ENCODE results near the gene TAS2R46. TPM values are rescaled to one million over a fixed set of nuclear protein-coding genes. Genes with fewer than 3 reads are reported as not detected.
"Not testable (repeated sequence)": the region's sequence is repeated elsewhere in the genome, so short reads cannot be mapped to it uniquely, and the experiment has no call there.

The TAS2R46 gene
- 0.43 and 0.89 TPM in 2 replicates for total RNA-seq
- long read RNA-seq, result 0 reads

GRCh38 chr12:11062194-11062593, at the start of gene TAS2R46:
Gene TAS2R46, minus strand, starts transcription at chr12:11062294. Its CDS starts 0 bp downstream, at chr12:11062294.
- H3K4me1 Mint-ChIP-seq; DNase-seq (ENCODE audit: low read depth, low spot score); H3K9me3 Mint-ChIP-seq; H3K4me3 Mint-ChIP-seq; H3K27me3 Mint-ChIP-seq (ENCODE audit: low read depth): not testable (repeated sequence)
- peak within 1 kb of the TSS; percentile 31 for H3K27ac Mint-ChIP-seq (ENCODE audit: unreplicated experiment)
- peaks cover 14% of the 10 kb centered on the region for H3K36me3 Mint-ChIP-seq (ENCODE audit: low read depth)

GRCh38 chr12:11111213-11111612, 49.1 kb upstream of the TAS2R46 start:
- H3K27ac Mint-ChIP-seq (ENCODE audit: unreplicated experiment); H3K4me1 Mint-ChIP-seq; H3K27me3 Mint-ChIP-seq (ENCODE audit: low read depth); DNase-seq (ENCODE audit: low read depth, low spot score); H3K4me3 Mint-ChIP-seq: not testable (repeated sequence)
- Mint-ChIP-seq H3K36me3 (ENCODE audit: low read depth) (peaks cover 91% of the 10 kb centered on the region), H3K9me3 (peaks cover 34% of the 10 kb centered on the region)

- H3K27me3 Mint-ChIP-seq (ENCODE audit: low read depth), result no peaks in the 10 kb centered on the region
- H3K9me3 Mint-ChIP-seq, result peaks cover 26% of the 10 kb centered on the region
- peaks cover 75% of the 10 kb centered on the region for H3K36me3 Mint-ChIP-seq (ENCODE audit: low read depth)
- TF ChIP-seq CTCF (conservative IDR thresholded peaks at IDR 0.05), result no peak
- H3K27ac Mint-ChIP-seq (ENCODE audit: unreplicated experiment), result no peak overlapping the region
- no peak overlapping the region for H3K4me3 Mint-ChIP-seq
- no peak for DNase-seq (ENCODE audit: low read depth, low spot score)
- no peaks in the 10 kb centered on the region for H3K4me1 Mint-ChIP-seq
Observed at GRCh38 chr12:11108862-11109261, 46.8 kb upstream of the TAS2R46 start.

GRCh38 chr12:11107719-11108118, 45.6 kb upstream of the TAS2R46 start:
- Mint-ChIP-seq H3K36me3 (ENCODE audit: low read depth) (peaks cover 73% of the 10 kb centered on the region), H3K4me1 (no peaks in the 10 kb centered on the region), H3K27ac (ENCODE audit: unreplicated experiment) (no peak overlapping the region), H3K4me3 (no peak overlapping the region), H3K9me3 (peaks cover 22% of the 10 kb centered on the region), H3K27me3 (ENCODE audit: low read depth) (no peaks in the 10 kb centered on the region)
- DNase-seq (ENCODE audit: low read depth, low spot score), result no peak
- no peak for TF ChIP-seq CTCF (conservative IDR thresholded peaks at IDR 0.05)

- Mint-ChIP-seq H3K36me3 (ENCODE audit: low read depth) (peaks cover 65% of the 10 kb centered on the region), H3K27me3 (ENCODE audit: low read depth) (no peaks in the 10 kb centered on the region), H3K4me3 (no peak overlapping the region), H3K4me1 (no peaks in the 10 kb centered on the region), H3K27ac (ENCODE audit: unreplicated experiment) (no peak overlapping the region), H3K9me3 (peaks cover 16% of the 10 kb centered on the region)
- DNase-seq (ENCODE audit: low read depth, low spot score), result no peak
- TF ChIP-seq CTCF (conservative IDR thresholded peaks at IDR 0.05), result no peak
Observed at GRCh38 chr12:11106288-11106687, 44.2 kb upstream of the TAS2R46 start.

GRCh38 chr12:11105546-11105945, 43.5 kb upstream of the TAS2R46 start:
- Mint-ChIP-seq H3K36me3 (ENCODE audit: low read depth) (peaks cover 57% of the 10 kb centered on the region), H3K4me1 (no peaks in the 10 kb centered on the region), H3K9me3 (peaks cover 13% of the 10 kb centered on the region), H3K27me3 (ENCODE audit: low read depth) (no peaks in the 10 kb centered on the region), H3K4me3 (no peak overlapping the region), H3K27ac (ENCODE audit: unreplicated experiment) (no peak overlapping the region)
- no peak for TF ChIP-seq CTCF (conservative IDR thresholded peaks at IDR 0.05)
- no peak for DNase-seq (ENCODE audit: low read depth, low spot score)

- H3K27ac Mint-ChIP-seq (ENCODE audit: unreplicated experiment); H3K9me3 Mint-ChIP-seq; H3K4me3 Mint-ChIP-seq; H3K4me1 Mint-ChIP-seq; DNase-seq (ENCODE audit: low read depth, low spot score); H3K27me3 Mint-ChIP-seq (ENCODE audit: low read depth): not testable (repeated sequence)
- H3K36me3 Mint-ChIP-seq (ENCODE audit: low read depth), result peaks cover 29% of the 10 kb centered on the region
Observed at GRCh38 chr12:11094910-11095309, 32.8 kb upstream of the TAS2R46 start.
